Measurements from ENCODE around the gene PIK3R1. TPM values are rescaled to one million over a fixed set of nuclear protein-coding genes. Genes with fewer than 3 reads are reported as not detected.

The PIK3R1 gene
- total RNA-seq, 1 donor from 2014 or later = 110 TPM

DNA sequence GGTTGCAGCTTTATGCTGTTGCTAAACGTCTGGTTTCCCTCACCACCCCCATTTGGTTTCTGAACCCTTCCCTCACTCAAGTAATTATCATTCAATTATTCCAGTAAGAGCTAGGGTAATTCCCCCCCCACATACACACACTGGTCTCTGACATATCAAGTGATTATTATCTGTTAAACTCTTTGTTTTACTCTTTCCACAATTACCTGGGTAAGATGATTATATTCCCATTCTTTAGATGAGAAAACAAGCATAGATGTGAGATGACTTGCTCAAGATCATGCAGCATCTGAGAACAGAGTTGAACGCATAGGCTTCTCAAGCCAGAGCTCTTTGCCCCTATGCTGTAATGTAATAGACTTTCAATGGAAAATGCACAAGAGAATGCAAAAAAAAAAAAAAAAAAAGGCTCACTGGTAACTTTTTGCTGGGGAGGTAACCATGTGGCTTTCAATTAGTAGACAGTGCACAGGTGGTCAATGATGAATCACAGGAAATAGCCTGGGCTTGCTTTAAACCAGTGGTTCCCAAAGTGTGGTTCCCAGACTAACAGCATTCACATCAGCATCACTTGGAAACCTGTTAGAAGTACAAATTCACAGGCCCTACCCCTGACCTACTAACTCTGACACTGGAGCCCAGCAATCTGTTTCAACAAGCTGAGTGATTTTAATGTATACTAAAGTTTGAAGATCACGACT is 87.6 kb downstream of the PIK3R1 start:
- DNase-seq (ENCODE audit: extremely low spot score, unreplicated experiment) = no peak
- H3K36me3 Mint-ChIP-seq = peaks cover 26% of the 10 kb centered on the region
- no peak overlapping the region for H3K4me3 Mint-ChIP-seq
- peaks cover 43% of the 10 kb centered on the region for H3K4me1 Mint-ChIP-seq (ENCODE audit: unreplicated experiment)
- H3K27ac Mint-ChIP-seq = no peak overlapping the region
- TF ChIP-seq, protein P1, sequence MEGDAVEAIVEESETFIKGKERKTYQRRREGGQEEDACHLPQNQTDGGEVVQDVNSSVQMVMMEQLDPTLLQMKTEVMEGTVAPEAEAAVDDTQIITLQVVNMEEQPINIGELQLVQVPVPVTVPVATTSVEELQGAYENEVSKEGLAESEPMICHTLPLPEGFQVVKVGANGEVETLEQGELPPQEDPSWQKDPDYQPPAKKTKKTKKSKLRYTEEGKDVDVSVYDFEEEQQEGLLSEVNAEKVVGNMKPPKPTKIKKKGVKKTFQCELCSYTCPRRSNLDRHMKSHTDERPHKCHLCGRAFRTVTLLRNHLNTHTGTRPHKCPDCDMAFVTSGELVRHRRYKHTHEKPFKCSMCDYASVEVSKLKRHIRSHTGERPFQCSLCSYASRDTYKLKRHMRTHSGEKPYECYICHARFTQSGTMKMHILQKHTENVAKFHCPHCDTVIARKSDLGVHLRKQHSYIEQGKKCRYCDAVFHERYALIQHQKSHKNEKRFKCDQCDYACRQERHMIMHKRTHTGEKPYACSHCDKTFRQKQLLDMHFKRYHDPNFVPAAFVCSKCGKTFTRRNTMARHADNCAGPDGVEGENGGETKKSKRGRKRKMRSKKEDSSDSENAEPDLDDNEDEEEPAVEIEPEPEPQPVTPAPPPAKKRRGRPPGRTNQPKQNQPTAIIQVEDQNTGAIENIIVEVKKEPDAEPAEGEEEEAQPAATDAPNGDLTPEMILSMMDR (conservative IDR thresholded peaks at IDR 0.05) = no peak
- H3K9me3 Mint-ChIP-seq = no peaks in the 10 kb centered on the region
- H3K27me3 Mint-ChIP-seq = peaks cover 23% of the 10 kb centered on the region

DNA sequence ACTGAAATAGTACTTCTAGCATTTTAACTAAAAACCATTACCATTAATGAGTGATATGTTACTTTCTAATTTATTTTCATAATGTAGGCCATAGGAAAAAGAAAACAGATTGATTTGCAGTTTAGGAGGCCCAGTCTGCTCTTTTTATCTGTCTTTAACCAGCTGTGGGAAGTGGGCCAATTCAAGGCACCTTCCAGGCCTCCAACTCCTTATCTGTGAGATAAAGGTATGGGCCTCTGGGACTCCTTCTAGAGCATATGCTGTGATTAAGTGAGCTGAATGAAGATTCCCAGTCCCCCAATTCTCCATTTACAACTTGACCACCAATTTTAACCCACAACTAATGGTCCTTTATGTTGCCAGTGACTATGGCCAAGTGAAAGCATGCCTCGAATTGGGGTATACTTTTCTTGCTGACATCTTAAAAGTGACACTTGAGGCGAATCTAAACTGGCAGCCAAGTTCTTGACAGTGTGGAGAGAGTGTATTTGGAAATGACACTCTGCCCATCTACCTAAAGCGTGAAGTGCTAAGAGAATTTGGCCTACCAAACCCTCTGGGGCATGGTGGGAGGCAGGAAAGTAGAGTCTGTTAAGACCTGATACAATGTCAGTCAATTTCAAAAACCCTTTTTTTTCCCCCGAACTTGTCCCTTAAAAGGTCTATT is 88.3 kb downstream of the PIK3R1 start:
- peaks cover 40% of the 10 kb centered on the region for H3K4me1 Mint-ChIP-seq (ENCODE audit: unreplicated experiment)

DNA sequence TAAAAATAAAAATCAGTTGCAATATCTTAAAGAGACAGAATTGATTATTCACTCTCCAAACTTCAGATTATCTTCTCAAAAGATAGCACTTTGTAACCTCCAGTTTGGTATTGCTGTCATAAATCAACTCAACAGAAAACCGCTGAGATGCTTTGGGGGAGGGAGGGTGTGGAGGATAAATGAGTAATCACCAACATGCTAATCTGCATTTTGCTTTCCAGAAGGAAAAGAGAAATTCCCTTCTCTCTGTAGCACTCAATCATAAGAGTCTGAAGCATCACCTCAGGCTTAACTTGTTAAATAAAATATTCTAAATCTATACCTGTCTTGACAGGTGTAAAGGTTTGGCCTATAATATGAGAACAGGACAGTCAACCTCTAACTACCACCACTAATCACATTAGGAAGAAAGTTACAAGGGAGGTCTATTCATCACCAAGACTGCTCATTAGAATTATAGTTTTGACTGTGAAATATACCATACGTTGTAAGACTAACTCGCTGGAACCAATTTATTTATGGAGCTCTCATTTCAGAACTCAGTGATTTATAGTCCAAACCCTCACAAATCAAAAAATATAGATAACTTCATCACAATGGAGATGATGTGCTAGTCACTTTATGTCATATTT is 89.0 kb downstream of the PIK3R1 start:
- H3K4me3 Mint-ChIP-seq = no peak overlapping the region
- no peak overlapping the region for H3K27ac Mint-ChIP-seq
- peaks cover 17% of the 10 kb centered on the region for H3K27me3 Mint-ChIP-seq
- TF ChIP-seq, protein P1 (conservative IDR thresholded peaks at IDR 0.05) = no peak
- H3K9me3 Mint-ChIP-seq = no peaks in the 10 kb centered on the region
- DNase-seq (ENCODE audit: extremely low spot score, unreplicated experiment) = no peak
- H3K36me3 Mint-ChIP-seq = peaks cover 13% of the 10 kb centered on the region
- H3K4me1 Mint-ChIP-seq (ENCODE audit: unreplicated experiment) = peaks cover 35% of the 10 kb centered on the region

More for the DNA sequence above, 88.3 kb downstream of the PIK3R1 start:
- TF ChIP-seq, protein P1 (conservative IDR thresholded peaks at IDR 0.05) = no peak
- Mint-ChIP-seq H3K9me3 (no peaks in the 10 kb centered on the region), H3K36me3 (peaks cover 19% of the 10 kb centered on the region), H3K27me3 (peaks cover 23% of the 10 kb centered on the region), H3K4me3 (no peak overlapping the region), H3K27ac (no peak overlapping the region)
- DNase-seq (ENCODE audit: extremely low spot score, unreplicated experiment) = no peak

DNA sequence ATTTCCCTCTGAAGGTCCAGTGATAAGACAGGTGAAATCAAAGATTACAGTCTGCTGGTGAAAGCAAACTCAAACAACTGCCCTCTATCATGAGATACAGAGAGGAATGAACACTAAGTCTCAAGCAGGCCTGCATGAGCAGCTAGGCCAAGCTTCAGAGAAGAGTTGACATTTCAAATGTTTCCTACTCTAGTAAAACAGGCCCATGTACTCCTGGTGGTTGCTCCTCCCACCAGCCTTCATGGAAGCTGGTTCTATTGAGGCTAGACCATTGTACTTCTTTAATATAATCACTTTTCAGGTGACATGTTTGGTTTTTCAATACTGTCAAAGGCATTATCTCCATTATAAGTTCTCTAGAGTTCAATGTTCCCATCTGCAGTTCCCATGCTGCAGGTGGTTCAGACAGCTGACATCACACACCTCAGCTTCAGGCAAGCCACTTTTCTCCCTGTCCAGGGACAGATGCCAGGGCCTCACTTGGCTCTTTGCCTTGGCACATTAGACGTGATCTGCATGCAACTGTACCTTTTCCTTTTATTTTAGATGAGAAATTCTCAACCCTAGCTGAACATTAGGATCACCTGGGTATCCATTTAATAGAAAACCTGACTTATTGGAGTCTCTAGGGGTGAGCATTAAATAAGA is 89.8 kb downstream of the PIK3R1 start:
- TF ChIP-seq, protein P1 (conservative IDR thresholded peaks at IDR 0.05) = no peak
- Mint-ChIP-seq H3K27me3 (peaks cover 24% of the 10 kb centered on the region), H3K27ac (no peak overlapping the region), H3K4me1 (ENCODE audit: unreplicated experiment) (peaks cover 35% of the 10 kb centered on the region), H3K9me3 (no peaks in the 10 kb centered on the region), H3K4me3 (no peak overlapping the region), H3K36me3 (peaks cover 7% of the 10 kb centered on the region)
- no peak for DNase-seq (ENCODE audit: extremely low spot score, unreplicated experiment)

DNA sequence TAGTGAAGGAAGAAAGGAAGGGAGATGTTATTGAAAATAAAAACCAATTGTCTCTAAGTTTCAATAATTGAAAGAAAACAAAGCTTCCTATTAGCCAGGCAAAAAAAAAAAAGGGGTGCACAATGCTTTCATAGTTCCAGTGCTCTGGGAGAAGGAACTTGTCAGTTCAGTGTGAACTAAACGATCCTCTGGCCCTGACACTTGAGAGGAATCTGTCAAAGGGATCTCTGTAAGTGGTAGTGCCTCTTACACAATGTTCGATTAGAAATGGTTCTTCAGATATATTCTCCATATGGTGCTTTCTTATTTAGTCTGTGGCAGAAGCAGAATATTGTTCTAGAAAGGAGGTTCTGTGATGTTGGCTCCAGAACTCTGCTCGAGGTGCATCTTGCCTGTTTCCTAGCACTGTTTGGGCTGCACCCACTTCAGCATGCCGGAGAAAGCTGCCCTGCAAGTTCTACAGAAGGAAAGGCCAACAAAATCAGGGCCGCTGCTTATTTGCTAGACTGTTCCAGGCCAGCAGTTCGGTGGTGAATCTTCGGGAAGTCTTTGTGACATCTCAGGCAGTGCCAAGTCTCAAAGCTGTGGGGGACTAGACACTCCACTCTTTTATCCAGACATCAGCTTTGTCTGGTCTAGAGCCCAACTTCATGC is 90.9 kb downstream of the PIK3R1 start:
- TF ChIP-seq, protein P1 (conservative IDR thresholded peaks at IDR 0.05) = no peak
- H3K36me3 Mint-ChIP-seq = no peaks in the 10 kb centered on the region
- H3K27ac Mint-ChIP-seq = peak overlapping the region; percentile 54
- H3K4me1 Mint-ChIP-seq (ENCODE audit: unreplicated experiment) = peaks cover 35% of the 10 kb centered on the region
- no peaks in the 10 kb centered on the region for H3K9me3 Mint-ChIP-seq
- peak overlapping the region; percentile 13 for H3K4me3 Mint-ChIP-seq
- H3K27me3 Mint-ChIP-seq = peaks cover 24% of the 10 kb centered on the region
- DNase-seq (ENCODE audit: extremely low spot score, unreplicated experiment) = no peak
